ENCODE results near the gene SFRP2.
A peak's percentile ranks its signal among the peaks of the same experiment; 100 is the strongest.

Gene SFRP2

DNA sequence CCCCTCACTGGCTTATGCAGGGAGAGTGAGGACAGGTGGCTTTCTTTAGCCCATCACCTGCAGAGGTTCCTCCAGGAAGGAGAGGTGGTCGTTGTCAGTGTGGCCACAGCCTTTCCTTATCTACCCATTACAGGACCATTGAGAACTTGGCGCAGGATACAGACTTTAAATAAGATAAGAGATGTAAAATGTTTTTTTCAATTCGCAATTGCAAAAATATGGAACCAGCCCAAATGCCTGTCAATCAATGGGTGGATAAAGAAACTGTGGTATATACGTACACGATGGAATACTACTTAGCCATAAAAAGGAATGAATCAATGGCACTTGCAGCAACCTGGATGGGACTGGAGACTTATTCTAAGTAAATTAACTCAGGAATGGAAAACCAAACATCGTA lies 22.1 kb downstream of the SFRP2 start:
- DNase-seq = no peak

DNA sequence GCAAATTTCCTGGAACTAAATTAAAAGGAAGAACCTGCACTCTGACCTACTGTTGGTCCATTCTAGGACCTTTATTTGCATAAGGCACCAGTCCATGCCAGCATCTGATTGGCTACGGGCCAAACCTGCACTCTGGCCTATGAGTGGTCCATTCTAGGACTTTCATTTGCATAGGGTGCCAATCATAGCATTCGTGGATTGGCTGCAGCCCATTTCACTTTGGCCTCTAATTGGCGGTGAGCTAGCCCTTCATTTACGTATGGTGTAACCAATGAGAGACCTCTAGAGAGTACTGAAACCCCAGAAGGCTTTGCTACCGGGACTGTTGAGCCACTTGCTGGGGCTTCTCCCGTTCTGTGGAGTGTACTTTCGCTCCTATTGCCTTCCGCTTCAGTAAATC lies 23.0 kb downstream of the SFRP2 start:
- no peak for DNase-seq

DNA sequence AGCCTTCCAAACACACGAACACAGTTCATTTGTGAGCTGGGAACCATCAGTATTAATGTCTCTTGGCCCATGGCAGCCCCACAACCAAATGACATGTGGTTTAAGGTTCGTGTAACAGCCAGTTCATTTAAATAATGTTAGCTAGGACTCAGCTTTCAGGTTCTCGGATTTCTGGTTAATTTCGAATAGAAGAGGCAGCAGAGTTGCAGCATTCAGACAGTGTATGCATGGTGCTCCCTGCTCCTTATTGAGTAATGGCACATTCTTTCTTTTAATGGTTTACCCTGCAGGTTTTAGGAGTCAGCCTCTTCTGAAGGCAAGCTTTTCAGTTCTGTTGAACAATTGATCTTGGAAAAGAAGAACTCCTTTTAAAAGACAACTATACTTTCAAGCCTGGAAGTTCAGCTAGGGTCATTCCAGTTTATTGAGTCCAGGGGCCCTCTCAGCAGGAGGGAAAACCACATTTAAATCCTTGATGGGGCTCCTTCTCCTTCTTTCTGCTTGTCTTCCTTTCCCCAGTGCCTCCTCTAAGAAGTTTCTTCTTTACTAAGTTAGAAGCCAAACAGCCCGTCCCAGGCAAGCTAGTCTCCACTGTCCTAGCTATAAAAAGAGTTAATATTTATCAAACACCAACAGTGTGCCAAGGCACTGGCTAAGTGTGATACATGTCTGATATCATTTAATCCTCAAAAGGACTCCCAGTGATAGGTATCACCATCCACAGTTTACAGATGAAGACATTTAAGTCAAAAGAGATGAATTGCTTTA lies 24.1 kb downstream of the SFRP2 start:
- DNase-seq = no peak

DNA sequence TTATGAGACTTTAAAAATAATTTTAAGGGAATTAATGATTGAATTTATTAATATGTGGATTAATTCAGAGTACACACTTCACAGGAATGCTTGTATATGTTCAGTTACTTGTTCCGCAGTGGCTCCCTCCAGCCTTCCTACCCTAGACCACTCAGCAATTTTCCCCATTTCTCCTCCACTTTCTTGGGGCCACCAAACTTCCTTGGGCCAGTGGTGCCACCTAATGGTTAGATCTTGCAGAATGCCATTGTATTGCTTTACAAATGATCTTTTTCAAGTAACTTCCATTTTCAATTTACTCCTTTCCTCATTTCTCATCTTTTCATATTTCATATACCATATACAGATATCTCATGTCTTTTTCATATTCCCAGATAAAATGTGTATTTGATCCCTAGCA lies 25.5 kb downstream of the SFRP2 start:
- no peak for DNase-seq

DNA sequence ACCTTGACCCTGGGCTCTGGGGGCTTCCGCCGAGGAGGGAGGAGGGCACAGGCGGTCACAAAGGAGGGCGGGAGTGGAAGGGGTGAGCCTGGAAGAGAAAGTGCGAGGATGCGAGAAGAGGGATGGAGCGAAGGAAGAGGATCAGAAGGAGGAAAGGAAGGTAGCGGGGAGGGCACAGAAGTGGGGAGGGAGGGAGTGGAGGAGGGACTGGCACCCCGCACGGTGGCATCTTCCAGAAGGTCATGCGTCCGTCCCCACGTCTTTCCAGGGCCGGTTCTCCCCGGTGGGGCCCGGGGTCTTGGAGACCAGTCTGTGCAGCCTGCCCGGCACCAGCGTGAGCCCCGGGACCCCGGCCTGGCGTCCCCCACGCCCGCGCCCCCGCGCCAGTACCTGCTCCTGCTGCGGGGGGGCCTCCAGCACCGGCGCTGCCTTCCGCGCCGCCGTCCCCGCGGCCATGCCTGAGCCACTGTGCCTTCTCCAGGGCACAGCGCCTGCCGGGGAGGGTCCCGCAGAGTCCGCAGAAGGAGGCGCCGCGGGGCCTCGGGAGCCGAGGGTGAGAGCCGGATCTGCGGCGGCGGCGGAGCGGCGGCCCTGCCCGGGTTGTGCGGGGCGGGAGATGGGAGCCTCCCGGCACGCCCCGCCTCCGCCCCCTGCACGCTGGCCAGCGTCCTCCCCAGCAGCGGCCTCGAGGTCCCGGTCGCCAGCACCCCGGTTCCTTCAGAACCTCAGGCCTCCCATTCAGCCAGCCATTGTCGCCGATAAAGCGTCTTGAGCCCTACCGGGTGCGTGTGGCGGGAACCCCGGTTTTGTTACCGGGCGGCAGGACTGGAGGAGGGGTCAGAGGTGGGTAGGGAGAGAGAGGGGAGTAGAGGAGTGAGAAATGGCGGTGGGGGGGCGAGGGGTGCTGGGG lies 29.2 kb downstream of the SFRP2 start, which contains the start of gene RNF175:
Gene RNF175, minus strand, starts transcription at position 618 of the 910 bp plus-strand sequence. Its CDS starts 162 bp downstream, at position 456.
- DNase-seq = peak; percentile 47

DNA sequence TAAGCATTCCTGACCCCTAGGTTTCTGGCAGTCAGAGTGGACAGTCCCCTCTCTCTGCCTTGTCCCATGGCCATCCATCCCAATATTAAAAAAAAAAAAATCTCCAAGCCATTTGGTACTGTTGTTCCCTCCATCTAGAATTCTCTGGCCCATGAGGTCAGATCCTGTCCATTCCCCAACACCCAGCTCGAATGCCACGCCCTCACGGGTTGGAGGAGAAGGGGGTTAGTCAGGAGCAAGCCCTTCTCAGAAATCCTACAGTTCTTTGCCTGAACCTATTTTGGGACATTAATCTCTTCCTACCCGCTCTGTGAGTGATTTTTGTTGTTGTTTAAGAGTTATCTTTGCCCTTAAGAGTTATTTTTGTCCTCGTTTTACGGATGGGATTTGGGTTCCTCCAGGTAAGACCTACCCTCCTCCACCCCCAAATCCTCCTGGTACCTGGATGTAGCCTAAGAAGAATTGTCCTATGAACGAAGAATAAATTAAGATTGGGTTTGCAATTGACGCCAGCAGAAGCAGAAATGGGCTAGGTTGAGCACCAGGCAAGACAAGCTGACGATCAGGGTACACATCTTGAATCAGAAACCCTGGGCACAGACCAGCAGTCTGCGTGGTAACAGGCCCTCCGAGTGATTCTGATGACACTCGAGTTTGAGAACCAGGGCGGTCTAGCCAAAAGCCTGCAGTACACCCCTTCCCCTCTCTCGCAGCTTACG lies 30.0 kb downstream of the SFRP2 start:
- no peak for DNase-seq

DNA sequence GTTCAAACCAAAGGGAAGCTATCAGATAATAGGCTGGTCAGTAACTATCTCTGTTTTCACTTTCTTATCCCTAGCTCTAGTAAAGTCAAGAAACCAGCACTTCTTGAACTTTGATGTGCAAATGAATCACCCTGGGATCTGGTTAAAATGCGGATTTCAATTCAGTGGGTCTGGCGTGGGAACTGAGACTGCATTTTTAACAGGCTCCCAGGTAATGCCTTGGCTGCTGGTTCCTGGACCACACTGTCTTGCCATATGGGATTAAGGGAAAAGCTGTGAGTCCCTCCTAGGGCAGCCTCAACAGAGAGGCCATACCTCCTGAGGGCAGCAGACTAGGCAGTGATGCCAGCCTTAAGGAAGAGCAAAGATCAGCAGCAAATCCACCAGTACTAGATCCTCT lies 30.7 kb downstream of the SFRP2 start:
- no peak for DNase-seq

DNA sequence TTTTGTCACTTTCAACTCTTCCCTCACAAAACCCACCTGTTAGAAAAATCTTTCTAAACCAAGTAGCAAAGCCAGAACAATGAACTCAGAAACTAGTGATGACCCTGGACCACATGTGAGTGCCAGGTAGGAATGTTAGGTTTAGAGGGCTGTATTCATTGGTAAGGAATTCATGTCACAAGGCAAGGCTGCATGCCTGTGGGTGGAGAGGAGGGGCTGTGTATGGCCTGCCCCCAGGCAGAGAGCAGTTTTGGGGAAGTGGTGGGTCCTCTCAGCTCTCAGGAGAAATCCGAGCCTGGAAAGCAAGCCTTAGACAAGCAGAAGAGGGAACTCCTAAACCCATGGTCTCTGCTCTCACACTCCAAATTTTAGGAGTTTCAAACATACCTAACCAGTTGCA lies 31.5 kb downstream of the SFRP2 start:
- no peak for DNase-seq

DNA sequence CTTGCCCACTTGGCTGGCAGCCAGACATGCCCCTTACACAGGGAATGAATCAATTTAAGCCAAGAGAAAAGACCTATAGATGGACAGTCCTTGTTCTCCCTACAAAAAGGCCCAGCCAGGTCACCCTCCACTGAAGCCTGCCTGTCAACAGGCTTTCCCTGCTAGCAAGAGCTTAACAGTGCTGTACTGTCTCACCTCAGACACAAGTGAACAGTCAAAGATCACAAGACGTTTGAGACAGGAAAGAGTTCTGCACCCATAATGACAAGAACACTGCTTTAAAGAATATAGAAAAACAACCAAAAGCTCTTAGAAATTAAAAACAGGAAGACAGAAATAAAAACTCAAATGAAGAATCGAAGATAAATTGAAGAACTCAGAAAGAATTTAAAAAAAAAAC lies 33.7 kb downstream of the SFRP2 start:
- no peak for DNase-seq

DNA sequence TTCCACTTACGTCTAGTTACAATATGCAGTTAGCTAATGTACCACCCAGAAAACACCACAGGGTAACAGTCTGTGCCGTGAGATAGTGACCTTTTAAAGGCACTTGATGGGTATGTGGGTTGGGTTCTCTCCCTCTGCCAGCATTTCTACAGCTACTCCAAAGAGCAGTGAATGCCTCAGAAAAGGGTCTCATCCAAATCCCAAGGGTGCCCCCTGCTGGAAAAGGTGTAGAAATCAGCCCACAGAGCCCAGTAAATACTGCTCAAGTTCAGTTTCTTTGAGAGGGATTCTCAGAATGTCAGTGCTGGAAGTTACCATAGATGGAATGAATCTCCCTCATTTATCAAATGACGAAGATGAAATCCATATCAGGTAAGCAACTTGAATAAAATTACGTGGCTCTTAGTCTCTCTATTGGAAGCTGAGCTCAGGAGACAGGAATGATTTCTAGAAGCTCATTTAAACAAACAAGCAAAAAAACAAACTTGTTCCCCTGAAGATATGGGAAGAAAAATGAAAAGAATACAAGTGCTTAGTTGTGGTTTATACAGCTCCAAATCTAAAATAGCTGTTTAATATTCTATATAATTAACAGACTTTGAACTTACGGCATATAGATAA lies 38.6 kb downstream of the SFRP2 start:
- peak; percentile 76 for DNase-seq

DNA sequence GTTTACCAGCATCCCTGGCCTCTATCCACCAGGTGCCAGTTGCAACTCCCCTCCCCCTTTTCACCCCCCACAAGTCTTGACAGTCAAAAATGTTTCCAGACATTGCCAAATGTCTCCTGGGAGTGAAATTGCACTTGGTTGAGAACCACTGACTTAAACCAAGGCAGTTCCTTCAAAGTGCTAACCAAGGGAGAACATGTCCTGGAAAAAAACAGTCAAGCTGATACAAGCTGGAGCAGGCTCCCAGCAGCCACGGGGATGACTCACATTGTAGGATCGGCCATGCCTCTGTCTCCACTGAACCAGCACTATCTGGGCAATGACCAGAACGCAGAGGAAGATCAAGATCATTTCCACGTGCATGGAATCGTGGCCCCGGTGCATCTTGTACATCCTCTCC lies 40.5 kb downstream of the SFRP2 start:
- no peak for DNase-seq

DNA sequence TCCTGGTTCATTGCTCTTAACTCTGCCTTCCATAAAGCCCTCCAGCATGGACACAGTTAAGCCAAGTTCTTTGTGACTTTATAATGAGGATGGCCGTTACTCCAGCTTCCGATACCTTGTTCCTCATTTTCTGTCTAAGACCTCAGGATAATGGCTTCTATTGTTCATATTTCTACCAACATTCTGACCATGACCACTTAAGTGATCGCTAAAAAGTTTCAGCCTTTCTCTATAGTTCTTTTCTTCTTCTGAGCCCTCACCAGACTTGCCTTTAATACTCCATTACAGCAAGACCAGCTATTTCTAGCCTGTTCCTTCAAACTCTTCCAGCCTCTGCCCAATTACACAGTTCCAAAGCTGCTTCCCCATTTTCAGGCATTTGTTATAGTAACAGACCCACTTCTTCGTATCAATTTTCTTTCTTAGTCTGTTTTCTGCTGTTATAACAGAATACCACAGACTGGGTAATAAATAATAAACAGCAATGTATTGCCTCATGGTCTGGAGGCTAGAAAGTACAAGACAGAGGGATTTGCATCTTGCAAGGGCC lies 41.4 kb downstream of the SFRP2 start:
- DNase-seq = no peak

DNA sequence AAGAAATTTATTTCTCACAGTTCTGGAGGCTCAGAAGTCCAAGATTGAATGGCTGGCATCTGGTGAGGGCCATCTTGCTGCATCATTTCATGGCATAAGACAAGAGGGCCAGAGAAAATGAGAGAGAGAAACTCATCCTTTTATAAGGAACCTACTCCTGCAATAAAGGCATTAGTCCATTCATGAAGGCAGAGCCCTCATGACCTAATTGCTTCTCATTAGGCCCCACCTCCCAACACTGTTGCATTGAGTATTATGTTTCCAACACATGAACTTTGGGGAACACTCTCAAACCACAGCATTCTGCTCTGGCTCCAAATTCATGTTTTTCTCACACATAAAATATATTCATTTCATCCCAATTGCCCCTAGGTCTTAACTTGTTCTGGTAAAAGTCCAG lies 43.2 kb downstream of the SFRP2 start:
- no peak for DNase-seq

DNA sequence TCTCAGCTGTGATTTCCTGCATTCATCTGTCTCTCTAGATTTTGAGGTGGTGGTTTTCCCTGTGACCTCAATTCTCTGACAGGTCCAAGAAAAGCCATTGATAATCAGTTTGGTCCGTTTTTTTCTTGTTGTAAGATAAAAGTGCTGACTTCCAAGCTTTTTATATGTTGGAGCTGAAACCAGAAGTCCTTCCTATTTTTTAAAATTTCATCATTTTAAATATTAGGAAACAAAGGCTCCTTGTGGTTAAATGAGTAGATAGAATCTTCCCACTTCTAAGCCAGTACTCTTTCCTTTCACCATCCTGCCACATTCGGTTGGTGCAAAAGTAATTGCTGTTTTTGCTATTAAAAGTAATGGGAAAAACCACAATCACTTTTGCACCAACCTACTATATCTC lies 47.3 kb downstream of the SFRP2 start:
- DNase-seq = no peak

DNA sequence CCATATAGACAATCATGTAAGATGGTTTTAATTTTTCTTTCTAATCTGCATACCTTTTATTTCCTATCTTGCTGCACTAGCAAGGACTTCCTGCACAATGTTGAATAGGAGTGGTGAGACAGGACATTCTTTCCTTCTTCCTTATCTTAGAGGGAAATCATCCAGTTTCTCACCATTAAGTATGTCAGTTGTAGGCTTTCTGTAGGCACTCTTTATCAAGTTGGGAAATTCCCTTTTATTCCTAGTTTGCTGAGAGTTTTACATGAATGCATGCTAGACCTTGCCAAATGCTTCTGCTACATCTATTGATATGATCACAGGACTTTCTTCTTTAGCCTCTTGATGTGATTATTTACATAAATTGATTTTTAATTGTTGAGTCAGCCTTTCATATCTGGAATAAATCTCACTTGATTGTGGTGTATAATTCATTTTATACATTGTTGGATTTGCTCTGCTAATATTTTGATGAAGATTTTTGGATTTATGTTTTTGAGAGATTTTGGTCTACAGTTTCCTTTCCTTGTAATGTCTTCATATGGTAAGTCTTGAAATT lies 52.9 kb downstream of the SFRP2 start:
- DNase-seq = no peak

DNA sequence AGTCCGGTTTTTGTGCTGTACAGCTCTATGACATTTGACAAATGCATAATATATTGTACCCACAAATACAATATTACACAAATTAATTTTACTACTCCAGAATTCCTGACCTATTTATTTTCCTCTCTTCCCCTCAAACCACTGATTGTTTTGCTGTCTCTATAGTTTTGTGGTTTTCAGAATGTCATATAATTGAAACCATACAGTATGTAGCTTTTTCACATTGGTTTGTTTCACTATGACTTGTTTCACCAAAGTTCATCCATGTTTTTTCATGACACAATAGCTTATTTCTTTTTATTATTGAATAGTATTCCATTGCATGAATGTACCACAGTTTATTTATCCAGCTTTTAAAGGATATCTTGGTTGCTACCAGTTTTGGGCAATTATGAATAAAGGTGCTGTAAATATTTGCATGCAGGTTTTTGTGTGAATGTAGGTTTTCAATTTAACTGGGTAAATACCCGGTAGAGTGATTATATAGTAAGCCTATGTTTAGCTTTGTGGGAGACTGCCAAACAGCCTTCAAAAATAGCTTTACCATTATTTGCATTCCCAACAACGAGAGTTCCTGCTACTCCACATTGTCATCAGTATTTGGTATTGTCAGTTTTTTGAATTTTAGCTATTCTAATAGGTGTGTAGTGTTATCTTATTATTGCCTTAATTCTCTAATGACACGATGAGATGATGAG lies 55.0 kb downstream of the SFRP2 start:
- DNase-seq = no peak

DNA sequence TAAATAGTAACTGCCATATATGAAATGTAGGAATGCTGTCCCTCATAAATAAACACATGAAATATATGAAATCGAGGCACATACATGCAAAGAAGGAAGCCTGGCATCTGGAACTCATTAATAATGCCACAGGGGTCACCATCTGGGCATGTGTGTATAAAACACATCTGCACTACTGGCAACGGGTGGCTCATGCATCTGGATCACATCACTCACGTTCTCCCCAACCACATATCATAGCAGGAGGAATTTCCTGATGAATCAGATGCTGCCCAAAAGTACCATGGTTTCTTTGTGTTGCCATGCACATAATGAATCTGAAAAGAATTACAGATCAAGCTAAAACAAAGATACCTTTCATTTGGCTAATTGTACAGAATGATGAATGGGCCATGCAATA lies 57.6 kb downstream of the SFRP2 start:
- DNase-seq = no peak

All from stimulated activated CD4-positive, alpha-beta T cell treated with anti-CD3 and anti-CD28 coated beads, Interleukin-15, amount 100 ng/mL, for 24 hours (primary cell).